ENCODE results near the gene MATR3.
"Not testable (repeated sequence)": the region's sequence is repeated elsewhere in the genome, so short reads cannot be mapped to it uniquely, and the experiment has no call there.

MATR3 gene

DNA sequence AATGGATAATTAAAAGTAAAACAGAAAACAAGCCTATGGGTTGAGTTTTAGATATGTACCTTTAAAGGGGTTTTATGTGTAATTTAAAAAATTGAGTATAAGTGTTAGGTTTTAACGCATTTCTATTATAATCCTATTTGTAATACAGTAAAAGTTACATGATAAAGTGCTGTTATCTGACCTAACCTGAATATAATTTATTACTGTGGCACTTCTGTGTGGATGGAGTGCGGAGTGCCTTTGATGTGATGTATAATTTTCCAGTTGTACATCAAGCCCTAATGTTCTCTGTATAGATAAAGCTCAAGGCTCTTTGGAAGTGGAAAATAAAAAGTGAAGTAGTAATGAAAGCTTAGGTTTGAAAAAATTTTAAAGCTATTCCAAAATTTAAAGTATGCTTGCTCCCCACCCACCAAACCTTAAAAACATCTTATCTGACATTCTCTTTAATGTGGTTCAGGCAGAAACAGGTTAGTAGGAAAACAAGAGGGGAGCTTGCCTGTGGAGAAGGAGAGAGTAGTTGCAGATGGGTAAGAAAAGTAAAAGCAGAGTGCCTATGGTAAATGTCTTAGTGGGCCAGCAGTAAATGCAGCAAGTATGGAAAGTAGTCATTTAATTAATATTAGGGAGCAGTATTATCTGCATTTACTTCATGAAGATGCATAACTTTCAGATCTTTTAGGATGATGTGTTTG, 4.0 kb downstream of the MATR3 start:
- no peak for DNase-seq (ENCODE audit: low read depth)

- DNase-seq (ENCODE audit: low read depth), result no peak
Measured at GRCh38 chr5:139298242-139298641, 4.7 kb downstream of the MATR3 start.

- DNase-seq (ENCODE audit: low read depth), result no peak
Measured at GRCh38 chr5:139299486-139299885, 5.9 kb downstream of the MATR3 start.

DNA sequence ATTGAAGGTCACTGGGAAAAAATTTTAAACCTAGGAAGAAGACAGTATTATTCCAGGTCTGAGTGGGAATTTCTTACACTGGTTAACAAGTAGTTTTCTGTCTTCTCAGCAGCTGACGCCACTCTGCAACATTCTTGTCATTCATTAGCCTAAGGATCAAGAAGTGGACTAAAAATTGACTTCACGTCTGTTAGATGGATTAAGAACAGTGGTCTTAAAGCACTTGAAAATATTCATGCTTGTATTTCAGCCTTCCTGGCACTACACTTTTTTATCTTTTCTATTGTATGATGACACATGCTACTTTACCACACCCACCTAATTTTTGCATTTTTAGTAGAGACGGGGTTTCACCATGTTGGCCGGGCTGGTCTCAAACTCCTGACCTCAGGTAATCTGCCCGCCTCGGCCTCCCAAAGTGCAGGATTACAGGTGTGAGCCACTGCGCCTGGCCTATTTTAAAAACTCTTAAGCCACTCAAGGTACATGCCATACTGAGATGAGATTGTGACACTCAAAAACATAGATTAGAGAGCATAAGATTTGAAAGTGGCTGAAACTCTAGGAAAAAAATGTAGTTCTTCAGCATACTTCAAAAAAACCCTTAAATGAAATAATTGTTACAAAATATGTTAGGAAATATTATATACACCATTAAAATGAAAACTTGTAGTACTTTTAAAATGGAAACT, 8.4 kb downstream of the MATR3 start:
- no peak for DNase-seq (ENCODE audit: low read depth)

DNA sequence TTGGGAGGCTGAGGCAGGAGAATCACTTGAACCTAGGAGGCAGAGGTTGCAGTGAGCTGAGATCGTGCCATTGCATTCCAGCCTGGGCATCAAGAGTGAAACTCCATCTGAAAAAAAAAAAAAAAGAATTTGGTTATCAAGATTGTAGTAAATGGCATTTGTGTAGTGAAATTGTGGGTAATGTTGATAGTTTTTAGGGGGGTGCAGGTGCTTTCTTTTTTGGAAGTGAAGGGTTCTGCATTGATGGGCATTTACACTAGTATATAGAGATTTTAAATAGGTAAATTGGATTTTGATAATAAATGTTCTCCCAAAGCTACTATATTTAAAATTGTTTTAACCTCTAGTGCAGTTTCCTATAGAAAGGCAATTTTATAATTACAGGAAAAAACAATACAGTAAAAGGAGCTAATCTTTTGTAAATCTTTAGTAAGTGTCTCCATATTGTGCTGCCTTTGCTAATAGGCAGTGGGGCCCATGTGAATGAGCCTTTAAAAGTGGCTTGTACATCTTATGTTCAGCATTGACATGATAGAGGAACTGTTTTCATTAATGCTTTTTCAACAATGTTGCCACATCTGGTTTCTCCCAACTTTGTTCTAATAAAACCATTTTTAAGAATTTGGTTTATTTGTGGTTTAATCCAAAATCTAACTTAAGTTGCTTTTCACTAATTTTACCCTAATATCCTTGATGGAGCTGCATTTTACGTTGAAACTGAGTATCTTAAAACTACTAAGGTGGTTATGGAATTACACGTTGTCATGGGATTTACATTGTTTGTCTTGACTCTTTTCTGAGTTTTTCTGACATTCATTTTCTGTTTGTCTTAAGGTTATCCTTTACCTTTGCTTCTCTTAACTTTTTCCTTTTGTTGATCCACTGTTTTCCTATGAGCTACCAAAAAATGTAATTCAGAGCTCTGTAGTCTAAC, 11.1 kb downstream of the MATR3 start:
- DNase-seq (ENCODE audit: low read depth), result no peak

GRCh38 chr5:139306197-139306596, 12.7 kb downstream of the MATR3 start:
- no peak for DNase-seq (ENCODE audit: low read depth)

DNA sequence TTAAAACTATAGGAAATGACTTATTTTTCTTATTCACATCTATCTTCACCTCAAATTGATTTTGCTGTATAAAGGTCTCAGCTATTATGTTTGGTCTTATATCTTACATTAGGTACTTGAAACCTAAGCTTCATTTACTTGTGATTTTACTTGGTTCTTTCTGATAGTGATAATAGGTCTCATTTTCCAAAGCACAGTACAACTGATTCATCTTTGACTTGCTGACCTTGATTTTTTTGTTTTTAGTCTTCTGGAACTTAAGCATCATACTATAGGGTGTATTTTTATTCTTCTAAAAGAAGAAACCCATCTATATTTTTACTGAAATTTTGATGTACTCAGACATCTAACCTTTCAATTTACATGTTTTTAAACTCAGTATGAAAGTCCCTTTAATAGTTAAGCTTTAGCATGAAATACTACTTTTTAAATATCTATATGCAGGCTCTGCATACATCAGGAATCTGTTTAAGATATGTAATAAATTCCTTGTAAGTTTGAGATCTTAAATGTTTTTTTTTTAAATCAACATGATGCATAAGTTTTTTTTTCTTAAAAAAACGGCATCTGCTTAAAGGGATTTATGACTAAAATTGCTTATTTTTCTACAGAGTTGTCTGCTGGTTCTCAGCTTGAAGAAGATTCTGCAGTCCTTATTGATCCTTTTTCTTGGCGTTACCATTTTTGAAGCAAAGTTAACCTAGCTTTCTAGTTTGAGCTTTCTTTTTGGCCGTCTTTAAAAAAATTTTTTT, 13.3 kb downstream of the MATR3 start:
- DNase-seq (ENCODE audit: low read depth), result no peak

DNA sequence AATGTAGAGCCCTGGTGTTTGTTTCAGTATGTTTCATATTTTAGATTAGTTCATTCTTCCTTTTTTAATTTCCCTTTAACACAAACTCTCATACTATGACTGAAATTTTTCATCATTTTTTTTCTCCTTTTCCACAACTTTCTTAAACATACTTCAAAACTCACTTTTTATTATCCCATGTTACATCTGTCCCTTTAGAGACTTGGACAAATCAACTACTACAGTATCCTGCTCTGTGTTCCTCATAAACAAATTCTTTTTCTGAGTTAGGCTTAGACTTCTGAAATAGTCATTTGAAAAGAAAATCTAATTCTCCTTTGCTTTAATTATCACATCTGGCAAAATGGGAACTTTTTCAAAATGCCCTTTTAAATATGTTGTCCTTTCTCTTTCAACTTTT, 15.3 kb downstream of the MATR3 start:
- no peak for DNase-seq (ENCODE audit: low read depth)

GRCh38 chr5:139310715-139311186, 17.2 kb downstream of the MATR3 start:
- not testable (repeated sequence) for DNase-seq (ENCODE audit: low read depth)

DNA sequence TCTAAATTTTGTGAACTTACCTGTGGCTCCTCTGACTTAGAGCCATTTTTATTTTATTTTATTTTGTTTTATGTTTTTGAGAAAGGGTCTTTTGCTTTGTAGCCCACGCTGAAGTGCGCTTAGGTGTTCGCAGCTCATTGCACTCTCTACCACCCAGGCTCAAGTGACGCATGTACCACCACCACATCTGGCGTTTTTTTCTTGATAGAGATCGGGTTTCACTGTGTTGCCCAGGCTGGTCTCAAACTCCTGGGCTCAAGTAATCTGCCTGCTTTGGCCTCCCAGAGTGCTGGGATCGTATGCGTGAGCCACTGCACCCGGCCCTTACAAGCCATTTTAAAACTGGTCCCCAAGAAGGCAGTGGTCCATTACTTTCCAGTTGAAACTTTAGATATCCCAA, 18.5 kb downstream of the MATR3 start:
- no peak for DNase-seq (ENCODE audit: low read depth)

GRCh38 chr5:139314276-139314675, 20.7 kb downstream of the MATR3 start:
- no peak for DNase-seq (ENCODE audit: low read depth)

DNA sequence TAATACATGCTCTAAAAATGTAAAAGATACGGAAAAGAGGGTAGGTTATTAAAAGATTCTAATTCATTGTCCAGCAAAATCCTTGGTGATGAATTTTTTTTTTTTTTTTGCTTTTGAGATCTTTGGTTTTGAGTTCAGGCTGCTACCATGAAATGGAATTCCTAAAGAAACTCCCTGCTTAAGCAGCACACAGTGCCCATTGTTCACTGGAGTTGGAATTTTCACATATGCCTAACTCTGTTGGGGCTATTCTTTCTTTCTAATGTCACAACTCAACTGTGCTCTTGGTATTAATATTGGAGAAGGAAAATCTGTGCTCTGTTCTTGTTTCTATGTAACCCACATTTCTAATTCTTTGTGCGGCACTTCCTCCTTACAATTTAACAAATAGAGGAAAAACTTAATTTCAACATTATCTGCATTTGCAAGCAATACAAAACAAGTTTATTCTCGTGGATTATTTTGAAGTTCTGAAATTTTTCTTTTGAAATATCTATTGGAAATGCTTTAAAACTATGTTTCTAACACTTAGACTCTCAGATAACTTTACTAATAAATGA, 21.6 kb downstream of the MATR3 start:
- no peak for DNase-seq (ENCODE audit: low read depth)

- no peak for DNase-seq (ENCODE audit: low read depth)
Measured at GRCh38 chr5:139335811-139336210, 42.3 kb downstream of the MATR3 start.

DNA sequence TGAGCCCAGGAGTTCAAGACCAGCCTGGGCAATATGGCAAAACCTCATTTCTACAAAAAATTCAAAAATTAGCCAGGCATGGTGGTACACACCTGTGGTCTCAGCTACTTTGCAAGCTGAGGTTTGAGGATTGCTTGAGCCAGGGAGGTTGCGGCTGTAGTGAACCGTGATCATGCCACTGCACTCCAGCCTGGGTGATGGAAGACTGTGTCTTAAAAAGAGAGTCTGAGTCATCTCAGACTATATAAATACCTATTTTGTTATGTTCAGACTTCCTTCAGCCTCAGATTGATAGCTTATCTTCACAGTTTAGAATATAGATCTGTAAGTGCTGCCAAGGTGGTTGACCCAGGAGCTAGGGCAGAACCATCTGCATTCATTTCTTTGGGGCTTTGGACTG, 46.5 kb downstream of the MATR3 start:
- DNase-seq (ENCODE audit: low read depth), result no peak

DNA sequence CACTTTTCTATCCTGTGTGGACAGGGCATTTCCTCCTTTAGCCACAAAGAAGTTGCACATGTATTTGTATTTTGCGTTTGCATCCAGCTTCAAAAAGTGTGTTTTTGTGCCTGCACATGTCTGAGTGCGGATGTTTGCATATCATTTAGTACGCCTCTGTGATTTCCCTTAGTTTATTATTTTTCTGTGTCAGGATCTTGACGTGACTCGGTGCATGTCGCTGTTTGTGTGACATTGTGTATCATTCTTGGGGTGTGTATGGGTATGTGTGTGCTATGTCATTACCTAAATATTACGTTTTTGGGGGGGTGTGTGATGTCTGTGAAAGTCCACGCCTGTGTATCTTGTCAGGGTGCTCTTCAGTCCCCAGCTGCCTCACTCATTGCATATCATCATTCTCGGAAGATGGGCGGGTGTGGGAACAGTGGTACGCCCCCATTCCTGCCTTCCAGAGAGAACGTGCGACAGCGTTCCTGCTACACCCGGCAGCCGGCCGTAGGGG, 47.7 kb downstream of the MATR3 start:
- DNase-seq (ENCODE audit: low read depth), result no peak

GRCh38 chr5:139341689-139342422, 48.3 kb downstream of the MATR3 start, which contains the start of gene PAIP2:
TSS of gene PAIP2 (plus strand) at chr5:139341854. CDS start at chr5:139363785, 21,931 bp downstream.
- DNase-seq (ENCODE audit: low read depth), result peak; percentile 91

- no peak for DNase-seq (ENCODE audit: low read depth)
Measured at GRCh38 chr5:139342423-139342723, 48.8 kb downstream of the MATR3 start.

GRCh38 chr5:139343476-139343875, 49.9 kb downstream of the MATR3 start:
- DNase-seq (ENCODE audit: low read depth), result no peak

- DNase-seq (ENCODE audit: low read depth), result no peak
Measured at GRCh38 chr5:139344177-139344576, 50.6 kb downstream of the MATR3 start.

DNA sequence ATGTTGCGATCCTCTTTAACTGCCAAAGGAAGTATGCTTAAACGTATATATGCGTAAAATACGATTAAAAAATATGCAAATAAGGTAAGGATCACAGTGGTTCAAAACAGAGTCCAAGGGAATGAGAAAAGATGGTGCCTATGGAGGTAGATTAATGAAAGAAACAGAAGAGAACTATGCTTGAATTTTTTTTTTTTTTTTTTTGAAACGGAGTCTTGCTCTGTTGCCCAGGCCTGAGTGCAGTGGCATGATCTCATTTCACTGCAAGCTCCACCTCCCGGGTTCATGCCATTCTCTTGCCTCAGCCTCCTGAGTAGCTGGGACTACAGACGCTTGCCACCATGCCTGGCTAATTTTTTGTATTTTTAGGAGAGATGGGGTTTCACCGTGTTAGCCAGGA, 51.9 kb downstream of the MATR3 start:
- not testable (repeated sequence) for DNase-seq (ENCODE audit: low read depth)

DNA sequence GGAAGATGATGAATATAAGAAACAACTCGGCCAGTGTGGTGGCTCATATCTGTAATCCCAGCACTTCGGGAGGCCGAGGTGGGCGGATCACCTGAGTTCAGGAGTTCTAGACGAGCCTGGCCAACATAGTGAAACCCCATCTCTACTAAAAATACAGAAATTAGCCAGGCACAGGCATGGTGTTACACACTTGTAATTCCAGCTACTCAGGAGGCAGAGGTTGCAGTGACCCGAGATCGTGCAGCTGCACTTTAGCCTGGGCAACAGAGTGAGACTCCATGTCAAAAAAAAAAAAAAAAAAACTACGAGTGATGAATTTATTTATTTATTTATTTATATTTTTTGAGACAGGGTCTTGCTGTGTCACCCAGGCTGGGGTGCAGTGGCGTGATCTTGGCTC, 54.3 kb downstream of the MATR3 start:
- not testable (repeated sequence) for DNase-seq (ENCODE audit: low read depth)
